ENCODE measurements around the gene FBXO48.

FBXO48 gene

DNA sequence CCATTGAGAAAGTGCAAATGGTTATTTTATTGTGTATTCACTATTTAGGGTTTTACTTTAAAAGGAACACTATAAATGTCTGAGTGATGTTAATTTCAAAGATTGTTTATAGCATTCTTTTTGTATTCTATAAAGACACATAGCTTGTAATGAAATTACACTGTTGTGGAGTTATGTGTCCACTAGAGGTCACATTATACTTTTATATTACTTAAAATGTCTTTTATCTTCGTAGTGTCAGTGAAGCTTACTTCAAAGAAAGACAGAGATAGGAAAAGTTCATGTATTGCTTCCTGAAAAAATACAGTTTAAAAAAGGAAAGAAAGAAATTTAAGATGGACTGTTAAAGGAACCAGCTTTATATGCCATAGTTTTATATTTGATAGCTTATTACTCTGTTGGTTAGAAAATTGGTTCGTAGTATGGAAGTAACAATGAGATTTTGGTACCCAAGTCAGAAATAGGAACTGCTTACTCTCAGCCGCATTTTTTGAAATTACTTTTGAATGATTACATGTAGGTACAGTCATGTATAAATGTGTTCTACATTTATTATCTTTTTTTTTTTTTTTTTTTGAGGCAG is 20.8 kb upstream of the FBXO48 start:
- no peak for TF ChIP-seq ZNF274 (IDR thresholded peaks at IDR 0.05; ENCODE audit: low read depth, low read length)

DNA sequence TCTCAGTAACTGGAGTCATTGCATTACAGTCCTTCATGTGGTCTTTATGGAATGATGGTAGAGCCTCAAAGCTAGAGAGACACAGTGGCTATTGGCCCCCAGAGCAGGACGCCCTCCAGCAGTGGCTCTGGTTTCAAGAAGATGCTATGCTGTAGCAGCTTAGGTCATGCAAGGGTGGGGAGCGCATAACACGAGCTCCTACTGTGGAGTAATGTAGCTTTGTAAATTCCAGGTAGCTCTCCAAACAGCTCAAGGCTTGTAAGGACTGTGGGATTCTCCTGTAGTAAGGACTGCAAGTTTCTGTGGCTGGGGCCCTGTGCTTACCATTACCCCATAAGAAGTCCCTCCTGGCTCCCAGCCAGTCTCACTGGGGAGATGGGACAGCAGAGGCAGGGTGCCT is 15.9 kb upstream of the FBXO48 start:
- no peak overlapping the region for H3K4me3 ChIP-seq (ENCODE audit: low read length)
- TF ChIP-seq ZNF274 (IDR thresholded peaks at IDR 0.05; ENCODE audit: low read depth, low read length) = no peak

More for the DNA sequence above, 20.8 kb upstream of the FBXO48 start:
- no peak overlapping the region for H3K4me3 ChIP-seq (ENCODE audit: low read length)

DNA sequence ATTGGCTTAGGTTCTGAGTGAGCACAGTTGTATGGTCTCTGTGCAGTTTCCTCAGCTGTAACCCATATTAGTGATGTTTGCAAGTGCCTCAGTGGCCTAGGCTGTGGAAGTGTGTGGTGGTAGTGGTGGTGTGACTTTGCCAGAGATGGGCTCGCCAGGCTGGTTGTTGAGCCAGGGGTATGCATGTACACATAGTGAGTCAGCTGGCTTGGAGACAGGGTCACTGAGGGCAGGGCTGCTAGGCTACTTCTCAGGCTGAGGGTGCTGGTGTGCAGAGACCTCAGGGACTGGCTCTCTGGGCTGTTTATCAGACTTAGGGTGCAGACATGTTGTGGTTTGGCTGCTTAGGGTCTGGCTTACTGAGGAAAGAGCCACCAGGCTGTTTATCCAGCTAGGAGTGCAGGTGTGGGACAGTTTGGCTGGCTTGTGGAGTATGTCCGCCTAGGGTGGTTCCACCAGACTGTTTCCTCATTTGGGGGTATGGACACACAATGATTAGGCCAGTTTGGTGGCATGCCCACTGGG is 15.3 kb upstream of the FBXO48 start:
- no peak for TF ChIP-seq ZNF274 (IDR thresholded peaks at IDR 0.05; ENCODE audit: low read depth, low read length)
- no peak overlapping the region for H3K4me3 ChIP-seq (ENCODE audit: low read length)

DNA sequence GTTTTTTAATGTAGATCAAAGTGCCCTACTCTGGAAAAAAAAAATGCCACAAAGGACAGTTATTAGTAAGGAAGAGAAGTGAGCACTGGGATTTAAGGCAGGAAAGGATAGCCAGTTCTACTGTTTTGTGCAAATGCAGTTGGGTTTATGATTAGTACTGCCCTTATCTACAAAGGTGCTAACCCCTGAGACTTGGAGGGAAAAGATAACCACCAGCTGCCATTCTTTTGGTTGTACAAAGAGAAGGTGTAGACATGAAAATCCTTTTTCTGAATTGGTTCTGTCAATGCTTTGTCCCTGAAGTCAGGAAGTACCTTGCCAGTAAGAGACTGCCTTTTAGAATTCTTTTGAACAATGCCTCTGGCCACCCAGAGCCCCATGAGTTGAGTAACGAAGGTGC is 11.6 kb upstream of the FBXO48 start:
- no peak overlapping the region for H3K4me3 ChIP-seq (ENCODE audit: low read length)
- no peak for TF ChIP-seq ZNF274 (IDR thresholded peaks at IDR 0.05; ENCODE audit: low read depth, low read length)

DNA sequence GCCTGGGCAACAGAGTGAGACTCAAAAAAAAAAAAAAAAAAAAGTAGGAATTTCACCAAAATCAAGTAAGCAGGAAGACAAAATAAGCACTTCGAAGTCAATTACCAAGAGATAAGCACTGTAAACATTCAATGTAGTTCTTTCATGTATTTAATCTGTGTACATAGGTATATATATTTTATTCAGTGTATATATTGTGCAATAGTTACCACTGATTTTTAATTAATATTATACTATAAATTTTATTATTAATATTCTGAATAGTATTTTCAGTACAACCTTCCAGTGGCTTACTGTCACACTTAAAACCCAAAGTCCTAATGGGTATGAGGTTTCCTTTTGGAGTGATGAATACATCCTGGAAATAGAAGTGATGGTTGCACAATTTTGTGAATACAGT is 9.4 kb upstream of the FBXO48 start:
- no peak for TF ChIP-seq ZNF274 (IDR thresholded peaks at IDR 0.05; ENCODE audit: low read depth, low read length)

DNA sequence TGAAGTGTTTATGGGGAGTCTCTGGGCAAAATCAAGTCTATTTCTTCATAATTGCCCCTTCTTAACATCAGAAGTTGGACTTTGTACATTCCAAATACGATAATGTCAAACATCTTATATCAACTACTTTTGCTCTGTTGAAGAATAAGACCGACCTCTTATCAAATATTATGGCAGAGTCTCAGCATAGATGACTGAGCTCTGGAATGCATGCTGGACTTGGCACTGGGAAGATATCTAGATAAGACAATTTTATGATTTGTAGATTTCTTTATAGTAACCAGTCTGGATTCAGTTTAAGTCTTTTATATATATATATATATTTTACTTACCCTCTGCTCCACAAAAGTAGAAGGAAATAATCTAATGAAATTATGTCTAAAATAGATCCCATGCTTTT is 8.5 kb upstream of the FBXO48 start:
- H3K4me3 ChIP-seq (ENCODE audit: low read length) = no peak overlapping the region
- TF ChIP-seq ZNF274 (IDR thresholded peaks at IDR 0.05; ENCODE audit: low read depth, low read length) = no peak

More for the DNA sequence above, 9.4 kb upstream of the FBXO48 start:
- H3K4me3 ChIP-seq (ENCODE audit: low read length) = no peak overlapping the region

DNA sequence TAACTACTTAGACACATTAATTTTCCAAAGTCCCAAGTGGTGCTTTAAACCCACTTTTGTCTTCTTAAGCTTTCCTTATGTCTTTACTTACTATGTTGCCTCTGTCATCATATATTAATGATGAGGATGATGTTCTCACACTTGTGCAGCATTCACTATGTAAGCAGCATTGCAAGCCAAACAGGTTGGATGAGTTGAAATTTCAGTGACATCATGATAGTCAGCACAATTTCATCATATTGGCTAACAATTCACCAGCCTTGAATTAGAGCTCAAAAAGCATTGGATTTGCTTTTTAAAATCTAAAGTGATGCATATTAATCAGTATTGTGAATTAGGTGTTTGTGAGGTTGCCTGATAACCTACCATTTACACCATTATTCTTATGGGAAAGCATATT is 8.0 kb upstream of the FBXO48 start:
- no peak overlapping the region for H3K4me3 ChIP-seq (ENCODE audit: low read length)
- TF ChIP-seq ZNF274 (IDR thresholded peaks at IDR 0.05; ENCODE audit: low read depth, low read length) = no peak

DNA sequence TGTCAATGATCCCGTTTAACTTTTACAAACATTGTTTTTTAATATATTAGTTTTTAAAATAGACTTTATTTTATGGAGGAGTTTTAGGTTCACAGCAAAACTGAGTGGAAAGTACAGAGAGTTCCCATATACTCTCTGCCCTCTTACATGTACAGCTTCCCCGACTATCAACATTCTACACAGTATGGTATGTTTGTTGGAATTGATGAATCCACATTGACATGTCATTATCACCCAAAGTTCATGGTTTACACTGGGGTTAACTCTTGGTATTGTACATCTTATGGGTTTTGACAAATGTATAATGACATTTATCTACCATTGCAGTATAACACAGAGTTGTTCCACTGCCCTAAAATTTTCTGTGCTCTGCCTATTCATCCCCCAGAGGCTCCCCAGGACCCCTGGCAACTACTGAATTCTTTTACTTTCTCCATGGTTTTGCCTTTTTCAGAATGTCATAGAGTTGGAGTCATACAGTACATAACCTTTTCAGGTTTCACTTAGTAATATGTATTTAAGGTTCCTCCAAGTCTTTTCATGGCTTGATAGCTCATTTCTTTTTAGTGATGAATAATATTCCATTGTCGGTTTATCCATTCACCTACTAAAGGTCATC is 5.8 kb upstream of the FBXO48 start:
- no peak for TF ChIP-seq ZNF274 (IDR thresholded peaks at IDR 0.05; ENCODE audit: low read depth, low read length)
- no peak overlapping the region for H3K4me3 ChIP-seq (ENCODE audit: low read length)

DNA sequence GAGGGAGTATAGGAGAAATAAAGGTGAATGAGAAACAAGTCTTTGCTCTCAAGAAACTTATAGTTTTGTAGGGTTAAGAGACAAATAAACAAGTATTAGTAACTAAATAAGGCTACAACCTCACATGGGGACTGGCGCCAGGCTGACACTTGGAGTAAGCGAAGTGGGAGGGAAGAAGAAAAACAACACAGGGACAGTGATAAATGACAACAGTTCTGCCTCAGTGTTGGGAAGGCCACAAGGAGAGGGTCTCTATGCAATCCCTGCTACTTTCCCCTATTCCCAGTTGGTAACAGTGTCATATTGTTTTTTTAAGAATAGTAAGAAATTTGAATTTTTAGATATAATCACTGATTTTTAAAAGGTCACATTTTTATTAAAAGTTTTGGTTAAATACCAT is 4.3 kb upstream of the FBXO48 start:
- no peak overlapping the region for H3K4me3 ChIP-seq (ENCODE audit: low read length)
- TF ChIP-seq ZNF274 (IDR thresholded peaks at IDR 0.05; ENCODE audit: low read depth, low read length) = no peak

DNA sequence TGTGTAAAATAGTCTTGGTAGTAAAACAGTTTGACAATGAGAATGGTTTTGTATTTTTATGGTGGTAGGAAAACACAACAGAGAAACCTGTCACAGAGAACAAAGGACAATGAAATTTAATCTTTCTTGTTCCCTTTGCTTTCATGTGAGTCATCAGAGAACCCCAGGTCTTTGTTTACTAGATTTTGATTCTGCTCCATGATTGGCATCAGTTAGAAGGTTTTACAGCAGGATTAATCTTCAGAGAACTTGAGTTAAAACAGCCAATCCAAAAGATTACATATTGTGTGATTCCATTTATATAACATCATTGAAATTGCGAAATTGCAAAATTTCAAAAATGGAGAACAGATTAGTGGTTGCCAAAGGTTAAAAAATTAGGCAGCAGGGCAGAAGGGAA is 2.8 kb upstream of the FBXO48 start:
- no peak for TF ChIP-seq ZNF274 (IDR thresholded peaks at IDR 0.05; ENCODE audit: low read depth, low read length)

DNA sequence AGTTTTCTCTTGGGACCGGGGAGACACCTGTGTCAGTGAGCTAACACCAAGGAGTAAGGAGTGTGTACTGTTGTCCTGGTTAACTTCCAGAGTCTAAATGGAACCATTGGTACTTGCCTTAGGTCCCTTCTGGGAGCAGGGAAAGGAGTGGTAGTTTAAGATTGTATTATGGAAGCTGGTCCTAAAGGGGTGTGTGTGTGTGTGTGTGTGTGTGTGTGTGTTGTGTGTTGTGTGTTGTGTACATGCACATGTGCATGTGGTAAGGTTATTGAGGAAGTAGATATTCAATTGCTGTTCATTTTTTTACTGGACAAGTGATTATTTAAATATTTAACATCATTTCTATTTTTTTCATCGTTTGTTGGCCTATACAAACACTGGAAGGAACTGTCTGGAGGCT is 1.7 kb upstream of the FBXO48 start:
- H3K4me3 ChIP-seq (ENCODE audit: low read length) = no peak overlapping the region
- TF ChIP-seq ZNF274 (IDR thresholded peaks at IDR 0.05; ENCODE audit: low read depth, low read length) = no peak

More for the DNA sequence above, 2.8 kb upstream of the FBXO48 start:
- no peak overlapping the region for H3K4me3 ChIP-seq (ENCODE audit: low read length)

DNA sequence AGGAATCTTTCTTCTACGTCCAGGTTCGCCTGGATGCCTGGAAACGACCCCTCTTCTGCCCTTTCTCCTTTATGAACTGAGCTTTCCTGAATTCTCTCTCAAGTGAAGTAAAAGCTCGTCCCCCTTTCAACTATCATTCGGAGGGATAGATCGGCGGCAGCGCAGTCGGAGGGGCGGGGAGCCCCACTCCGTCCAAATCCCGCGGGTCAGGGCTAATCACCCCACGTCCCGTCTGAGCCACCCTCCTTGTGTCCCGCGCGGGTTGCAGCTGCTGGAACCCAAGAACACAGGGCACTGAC is 367 bp downstream of the FBXO48 start:
- peak overlapping the region; percentile 94 for H3K4me3 ChIP-seq (ENCODE audit: low read length)
- TF ChIP-seq ZNF274 (IDR thresholded peaks at IDR 0.05; ENCODE audit: low read depth, low read length) = no peak

DNA sequence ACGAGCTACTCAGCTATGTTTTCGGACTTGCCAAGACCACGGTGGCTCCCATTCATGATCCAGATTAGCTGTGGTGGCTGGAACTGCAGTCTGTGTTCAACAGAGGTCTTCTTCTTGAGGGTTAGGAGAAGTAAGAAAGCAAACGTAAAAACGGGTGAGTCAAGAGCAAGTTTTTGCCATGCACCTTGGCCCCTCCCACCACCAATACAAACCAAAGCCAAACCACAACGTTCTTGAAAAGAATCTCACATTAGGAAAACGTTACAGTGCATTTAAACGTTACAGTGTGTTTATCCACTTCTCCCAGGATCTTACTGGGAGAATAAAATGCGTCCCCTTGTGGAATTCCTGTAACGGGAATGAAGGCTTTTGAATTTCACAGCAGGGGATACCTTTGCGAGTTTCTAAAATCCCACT is 725 bp downstream of the FBXO48 start:
- TF ChIP-seq ZNF274 (IDR thresholded peaks at IDR 0.05; ENCODE audit: low read depth, low read length) = no peak
- peak overlapping the region; percentile 94 for H3K4me3 ChIP-seq (ENCODE audit: low read length)

DNA sequence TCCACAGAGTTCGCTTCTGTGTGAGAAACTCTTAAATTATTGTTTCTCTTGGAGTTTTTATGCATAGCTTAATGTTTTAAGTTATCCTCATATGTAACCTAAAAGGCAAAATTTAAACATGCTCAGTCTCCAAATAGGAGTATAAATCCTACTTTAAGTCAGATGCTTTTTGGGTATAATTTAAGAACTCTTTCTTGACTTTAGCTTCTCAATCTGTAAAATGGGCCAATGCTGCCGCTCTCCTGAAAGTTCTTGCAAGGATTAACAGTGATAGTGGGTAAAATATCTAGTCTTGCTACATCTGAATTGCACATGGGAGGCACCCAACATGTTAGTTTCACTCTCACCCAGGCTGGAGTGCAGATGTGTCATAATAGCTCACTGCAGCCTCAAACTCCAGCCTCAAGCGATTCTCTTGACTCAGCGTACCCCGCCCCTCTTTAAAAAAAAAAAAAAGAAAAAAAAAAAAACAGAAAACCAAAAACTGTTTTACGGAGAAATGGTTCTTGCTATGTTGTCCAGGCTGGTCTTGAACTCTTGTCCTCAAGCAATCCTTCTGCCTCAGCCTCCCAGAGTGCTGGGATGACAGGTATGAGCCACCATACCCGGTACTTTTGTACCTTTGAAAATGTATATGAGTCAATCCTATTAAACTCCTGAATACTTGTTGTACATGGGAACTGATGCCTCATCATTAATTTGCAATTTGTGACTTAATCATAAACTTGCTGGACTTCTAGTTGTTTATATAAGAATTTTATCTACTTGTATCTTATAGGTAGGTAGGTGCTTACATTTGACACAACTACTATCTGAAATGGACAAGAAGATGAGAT is 1.8 kb downstream of the FBXO48 start:
- TF ChIP-seq ZNF274 (IDR thresholded peaks at IDR 0.05; ENCODE audit: low read depth, low read length) = no peak
- H3K4me3 ChIP-seq (ENCODE audit: low read length) = no peak overlapping the region

DNA sequence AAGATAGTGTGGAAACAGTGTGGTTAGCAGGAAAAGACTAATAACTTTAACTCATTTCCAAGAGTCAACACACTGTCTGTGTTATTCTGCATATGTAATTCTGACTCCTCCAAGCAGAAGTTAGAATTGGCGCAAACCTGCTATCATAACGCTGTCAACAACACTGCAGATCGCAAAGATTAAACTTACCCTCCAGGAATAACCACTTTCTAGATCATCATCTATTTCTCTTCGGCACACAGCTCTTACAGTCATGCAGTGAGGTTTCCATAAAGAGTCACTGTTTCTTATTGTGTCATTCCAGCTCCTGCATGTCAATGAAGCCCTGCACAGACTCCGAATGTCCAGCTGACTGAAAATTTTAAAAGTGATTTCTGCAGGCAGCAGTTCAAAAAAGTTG is 2.4 kb downstream of the FBXO48 start:
- TF ChIP-seq ZNF274 (IDR thresholded peaks at IDR 0.05; ENCODE audit: low read depth, low read length) = no peak

More for the DNA sequence above, 2.4 kb downstream of the FBXO48 start:
- no peak overlapping the region for H3K4me3 ChIP-seq (ENCODE audit: low read length)

Measured in GM08714 (cell line).